ENCODE data around the gene ZBED1. TPM values are rescaled to one million over a fixed set of nuclear protein-coding genes. Genes with fewer than 3 reads are reported as not detected.

ZBED1 gene
- total RNA-seq, 2 experiments from 2014 or later, result 15.8 to 16.1 TPM

DNA sequence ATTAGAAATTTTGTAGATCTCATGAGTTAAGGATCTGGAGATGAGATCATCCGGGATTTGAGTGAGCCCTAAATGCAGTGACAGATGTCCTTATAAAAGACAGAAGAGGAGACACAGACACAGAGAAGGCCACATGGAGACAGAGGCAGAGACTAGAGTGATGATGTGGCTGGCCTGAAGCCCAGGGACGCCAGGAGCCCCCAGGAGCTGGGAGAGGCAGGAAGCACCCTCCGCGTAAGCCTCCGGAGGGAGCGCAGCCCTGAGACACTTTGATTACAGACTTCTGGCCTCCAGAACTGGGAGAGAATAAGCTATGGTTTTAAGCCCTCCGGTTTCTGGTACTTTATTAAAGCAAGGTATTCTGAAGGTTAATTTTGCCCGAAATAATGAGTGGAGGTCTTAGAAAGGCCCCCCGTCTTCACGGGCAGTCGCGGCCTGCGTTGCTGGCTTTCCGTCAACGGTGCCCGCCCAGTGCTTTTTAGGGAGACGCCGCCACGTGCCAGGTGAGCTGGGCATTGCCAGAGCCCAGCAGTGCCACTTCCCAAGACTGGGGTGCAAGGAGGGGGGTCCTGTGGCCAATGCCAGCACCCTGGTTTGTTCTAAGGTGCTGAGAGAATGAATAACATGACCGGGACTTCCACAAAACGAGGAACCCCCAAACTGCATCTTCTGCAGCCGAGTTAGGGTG lies 8.1 kb downstream of the ZBED1 start:
- intact Hi-C loops (cut with DNase I, micrococcal nuclease), result no loop called here
- no peak for ATAC-seq (ENCODE audit: poor library complexity)
- no peaks in the 10 kb centered on the region for H3K4me1 ChIP-seq (ENCODE audit: insufficient read depth, low read length)
- H3K27ac ChIP-seq (ENCODE audit: low read depth in 1 of 2, low read length in 2 of 2), result no peak overlapping the region
- no peak overlapping the region for H3K4me3 ChIP-seq (ENCODE audit: low read length)
- Mint-ChIP-seq H3K27me3 (no peaks in the 10 kb centered on the region), H3K9me3 (no peaks in the 10 kb centered on the region), H3K27ac (peak overlapping the region; percentile 15), H3K4me1 (ENCODE audit: low read depth) (peaks cover 3% of the 10 kb centered on the region), H3K36me3 (ENCODE audit: low read depth) (peaks cover 50% of the 10 kb centered on the region), H3K4me3 (no peak overlapping the region)
- no peaks in the 10 kb centered on the region for H3K27me3 ChIP-seq (ENCODE audit: control insufficient read depth in 1 of 2, insufficient read depth in 2 of 2, low read length in 2 of 2)
- H3K36me3 ChIP-seq (ENCODE audit: insufficient read depth, low read length), result peaks cover 32% of the 10 kb centered on the region
- ChIA-PET POLR2A (no interaction called here), CTCF (no interaction called here)
- H3K9me3 ChIP-seq (ENCODE audit: control insufficient read depth in 1 of 2, insufficient read depth in 1 of 2, low read length in 2 of 2), result no peaks in the 10 kb centered on the region
- DNase-seq, result no peak
- TF ChIP-seq, protein P1, sequence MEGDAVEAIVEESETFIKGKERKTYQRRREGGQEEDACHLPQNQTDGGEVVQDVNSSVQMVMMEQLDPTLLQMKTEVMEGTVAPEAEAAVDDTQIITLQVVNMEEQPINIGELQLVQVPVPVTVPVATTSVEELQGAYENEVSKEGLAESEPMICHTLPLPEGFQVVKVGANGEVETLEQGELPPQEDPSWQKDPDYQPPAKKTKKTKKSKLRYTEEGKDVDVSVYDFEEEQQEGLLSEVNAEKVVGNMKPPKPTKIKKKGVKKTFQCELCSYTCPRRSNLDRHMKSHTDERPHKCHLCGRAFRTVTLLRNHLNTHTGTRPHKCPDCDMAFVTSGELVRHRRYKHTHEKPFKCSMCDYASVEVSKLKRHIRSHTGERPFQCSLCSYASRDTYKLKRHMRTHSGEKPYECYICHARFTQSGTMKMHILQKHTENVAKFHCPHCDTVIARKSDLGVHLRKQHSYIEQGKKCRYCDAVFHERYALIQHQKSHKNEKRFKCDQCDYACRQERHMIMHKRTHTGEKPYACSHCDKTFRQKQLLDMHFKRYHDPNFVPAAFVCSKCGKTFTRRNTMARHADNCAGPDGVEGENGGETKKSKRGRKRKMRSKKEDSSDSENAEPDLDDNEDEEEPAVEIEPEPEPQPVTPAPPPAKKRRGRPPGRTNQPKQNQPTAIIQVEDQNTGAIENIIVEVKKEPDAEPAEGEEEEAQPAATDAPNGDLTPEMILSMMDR (IDR thresholded peaks at IDR 0.05), result no peak

DNA sequence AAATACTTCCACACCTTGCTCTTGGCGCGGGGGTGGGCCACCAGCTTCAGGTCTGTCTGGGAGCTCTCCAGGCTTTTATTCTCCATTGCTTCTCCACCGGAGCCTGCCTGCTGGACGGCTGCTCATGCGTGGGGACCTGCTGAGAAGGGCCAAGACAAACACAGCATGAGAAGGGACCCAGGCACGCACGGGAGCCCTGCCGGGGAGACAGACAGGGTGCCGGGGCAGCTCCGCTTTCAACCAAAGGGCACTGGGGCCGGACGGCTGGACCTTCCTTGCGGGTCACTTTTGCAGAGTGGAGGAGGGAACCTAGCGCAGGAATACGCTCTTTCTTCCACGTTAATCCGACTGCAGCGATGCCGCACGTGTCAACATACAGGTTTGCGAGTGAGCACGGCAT lies 10.1 kb downstream of the ZBED1 start:
- H3K9me3 Mint-ChIP-seq, result no peaks in the 10 kb centered on the region
- Histone ChIP-seq H3K27me3 (ENCODE audit: control insufficient read depth in 1 of 2, insufficient read depth in 2 of 2, low read length in 2 of 2) (no peaks in the 10 kb centered on the region), H3K27ac (ENCODE audit: low read depth in 1 of 2, low read length in 2 of 2) (no peak overlapping the region), H3K4me3 (ENCODE audit: low read length) (no peak overlapping the region), H3K9me3 (ENCODE audit: control insufficient read depth in 1 of 2, insufficient read depth in 1 of 2, low read length in 2 of 2) (no peaks in the 10 kb centered on the region), H3K36me3 (ENCODE audit: insufficient read depth, low read length) (peaks cover 41% of the 10 kb centered on the region), H3K4me1 (ENCODE audit: insufficient read depth, low read length) (no peaks in the 10 kb centered on the region)
- CTCF ChIA-PET, result no interaction called here
- H3K27ac Mint-ChIP-seq, result no peak overlapping the region
- H3K36me3 Mint-ChIP-seq (ENCODE audit: low read depth), result peaks cover 63% of the 10 kb centered on the region
- intact Hi-C loops (cut with DNase I, micrococcal nuclease), result no loop called here
- no peak for ATAC-seq (ENCODE audit: poor library complexity)
- no peaks in the 10 kb centered on the region for H3K4me1 Mint-ChIP-seq (ENCODE audit: low read depth)
- no peak overlapping the region for H3K4me3 Mint-ChIP-seq
- DNase-seq, result no peak
- no peaks in the 10 kb centered on the region for H3K27me3 Mint-ChIP-seq
- TF ChIP-seq, protein P1 (IDR thresholded peaks at IDR 0.05), result no peak
- POLR2A ChIA-PET, result no interaction called here

DNA sequence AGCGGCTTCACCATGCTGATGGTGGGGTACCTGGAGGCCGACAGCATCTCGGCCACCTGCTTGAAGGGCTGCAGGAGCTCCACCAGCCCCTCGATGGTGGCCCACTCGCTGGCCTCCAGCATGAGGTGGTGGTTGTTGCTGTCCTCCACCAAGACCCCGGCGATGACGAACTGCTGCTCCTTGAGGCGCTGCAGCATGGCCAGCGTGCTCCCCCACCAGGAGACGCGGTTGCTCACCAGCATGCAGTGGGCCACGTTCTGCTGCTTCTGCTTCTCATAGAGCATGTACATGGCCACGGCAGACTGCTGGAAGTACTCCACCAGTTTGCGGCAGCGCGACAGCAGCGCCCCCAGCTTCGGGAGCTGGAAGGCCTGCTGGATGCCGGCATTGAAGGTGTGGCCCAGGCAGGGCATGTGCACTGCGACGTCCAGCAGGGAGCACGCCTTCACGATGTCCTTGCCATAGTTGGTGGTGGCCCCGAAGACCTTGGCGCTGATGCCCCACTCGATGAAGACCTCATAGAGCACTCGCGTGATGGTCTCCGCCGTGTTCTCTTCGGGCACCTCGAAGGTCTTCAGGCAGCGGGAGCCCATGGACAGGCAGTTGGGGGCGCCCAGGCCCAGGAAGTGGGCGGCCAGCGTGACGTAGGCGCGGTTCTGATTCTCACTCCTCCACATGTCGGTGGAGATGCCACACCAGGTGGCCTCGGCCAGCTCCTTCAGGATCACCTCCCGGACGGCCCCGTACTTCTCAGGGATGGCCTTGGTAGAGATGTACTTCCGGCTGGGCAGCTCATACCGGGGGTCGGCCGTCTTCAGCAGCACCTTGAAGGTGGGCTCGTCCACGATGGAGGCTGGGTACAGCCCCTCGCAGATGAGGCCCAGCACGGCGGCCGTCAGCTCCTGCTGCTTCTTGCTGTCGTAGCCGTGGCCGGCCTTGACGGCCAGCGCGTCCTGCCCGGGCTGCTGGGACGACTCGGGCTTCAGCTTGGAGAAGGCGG lies 11.0 kb downstream of the ZBED1 start:
- peaks cover 41% of the 10 kb centered on the region for H3K36me3 ChIP-seq (ENCODE audit: insufficient read depth, low read length)

More for the DNA sequence above, 11.0 kb downstream of the ZBED1 start:
- Mint-ChIP-seq H3K9me3 (no peaks in the 10 kb centered on the region), H3K27me3 (no peaks in the 10 kb centered on the region), H3K27ac (no peak overlapping the region), H3K4me1 (ENCODE audit: low read depth) (no peaks in the 10 kb centered on the region), H3K36me3 (ENCODE audit: low read depth) (peaks cover 63% of the 10 kb centered on the region), H3K4me3 (no peak overlapping the region)
- no peaks in the 10 kb centered on the region for H3K4me1 ChIP-seq (ENCODE audit: insufficient read depth, low read length)
- TF ChIP-seq, protein P1 (IDR thresholded peaks at IDR 0.05), result no peak
- intact Hi-C loops (cut with DNase I, micrococcal nuclease), result no loop called here
- ChIA-PET CTCF (no interaction called here), POLR2A (no interaction called here)
- no peaks in the 10 kb centered on the region for H3K27me3 ChIP-seq (ENCODE audit: control insufficient read depth in 1 of 2, insufficient read depth in 2 of 2, low read length in 2 of 2)
- no peaks in the 10 kb centered on the region for H3K9me3 ChIP-seq (ENCODE audit: control insufficient read depth in 1 of 2, insufficient read depth in 1 of 2, low read length in 2 of 2)
- DNase-seq (no peak), ATAC-seq (ENCODE audit: poor library complexity) (no peak)
- no peak overlapping the region for H3K27ac ChIP-seq (ENCODE audit: low read depth in 1 of 2, low read length in 2 of 2)
- no peak overlapping the region for H3K4me3 ChIP-seq (ENCODE audit: low read length)
